Retinal pigment epithelial cell (primary cell): ENCODE results near the gene NINL.

Source experiments
- DNase-seq: peaks from one replicate; pipeline ENCODE4 v3.0.0-alpha.2; 2010; ENCODE audit warnings: low read depth
- H3K4me3 ChIP-seq: 2 replicates; pipeline ENCODE4 v1.5.1; 2011; ENCODE audit warnings: mild to moderate bottlenecking, low read length, control low read depth, moderate library complexity
- TF ChIP-seq, protein P1 (sequence below): conservative IDR thresholded peaks from 2 replicates; pipeline ENCODE4 v1.5.1; 2011; ENCODE audit warnings: low read depth, low read length, control low read depth, inconsistent platforms

Gene NINL

DNA sequence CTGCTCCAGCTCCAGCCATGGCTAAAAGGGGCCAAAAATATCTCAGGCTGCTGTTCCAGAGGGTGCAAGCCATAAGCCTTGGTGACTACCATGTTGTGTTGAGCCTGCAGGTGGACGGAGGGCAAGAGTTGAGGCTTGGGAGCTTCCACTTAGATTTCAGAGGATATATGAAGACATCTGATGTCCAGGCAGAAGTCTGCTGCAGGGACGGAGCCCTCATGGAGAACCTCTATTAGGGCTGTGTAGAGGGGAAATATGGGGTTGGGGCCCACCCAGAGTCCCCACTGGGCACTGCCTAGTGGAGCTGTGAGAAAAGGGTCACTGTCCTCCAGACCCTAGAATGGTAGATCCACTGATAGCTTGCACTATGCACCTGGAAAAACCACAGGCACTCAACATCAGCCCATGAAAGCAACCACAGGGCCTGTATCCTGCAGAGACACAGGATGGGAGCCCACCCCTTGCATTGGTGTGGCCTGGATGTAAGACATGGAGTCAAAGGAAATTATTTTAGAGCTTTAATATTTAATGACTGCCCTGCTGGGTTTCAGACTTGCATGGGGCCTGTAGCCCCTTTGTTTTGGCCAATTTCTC, 70.5 kb downstream of the NINL start:
- DNase-seq = no peak
- TF ChIP-seq, protein P1, sequence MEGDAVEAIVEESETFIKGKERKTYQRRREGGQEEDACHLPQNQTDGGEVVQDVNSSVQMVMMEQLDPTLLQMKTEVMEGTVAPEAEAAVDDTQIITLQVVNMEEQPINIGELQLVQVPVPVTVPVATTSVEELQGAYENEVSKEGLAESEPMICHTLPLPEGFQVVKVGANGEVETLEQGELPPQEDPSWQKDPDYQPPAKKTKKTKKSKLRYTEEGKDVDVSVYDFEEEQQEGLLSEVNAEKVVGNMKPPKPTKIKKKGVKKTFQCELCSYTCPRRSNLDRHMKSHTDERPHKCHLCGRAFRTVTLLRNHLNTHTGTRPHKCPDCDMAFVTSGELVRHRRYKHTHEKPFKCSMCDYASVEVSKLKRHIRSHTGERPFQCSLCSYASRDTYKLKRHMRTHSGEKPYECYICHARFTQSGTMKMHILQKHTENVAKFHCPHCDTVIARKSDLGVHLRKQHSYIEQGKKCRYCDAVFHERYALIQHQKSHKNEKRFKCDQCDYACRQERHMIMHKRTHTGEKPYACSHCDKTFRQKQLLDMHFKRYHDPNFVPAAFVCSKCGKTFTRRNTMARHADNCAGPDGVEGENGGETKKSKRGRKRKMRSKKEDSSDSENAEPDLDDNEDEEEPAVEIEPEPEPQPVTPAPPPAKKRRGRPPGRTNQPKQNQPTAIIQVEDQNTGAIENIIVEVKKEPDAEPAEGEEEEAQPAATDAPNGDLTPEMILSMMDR = no peak
- H3K4me3 ChIP-seq = no peak overlapping the region

DNA sequence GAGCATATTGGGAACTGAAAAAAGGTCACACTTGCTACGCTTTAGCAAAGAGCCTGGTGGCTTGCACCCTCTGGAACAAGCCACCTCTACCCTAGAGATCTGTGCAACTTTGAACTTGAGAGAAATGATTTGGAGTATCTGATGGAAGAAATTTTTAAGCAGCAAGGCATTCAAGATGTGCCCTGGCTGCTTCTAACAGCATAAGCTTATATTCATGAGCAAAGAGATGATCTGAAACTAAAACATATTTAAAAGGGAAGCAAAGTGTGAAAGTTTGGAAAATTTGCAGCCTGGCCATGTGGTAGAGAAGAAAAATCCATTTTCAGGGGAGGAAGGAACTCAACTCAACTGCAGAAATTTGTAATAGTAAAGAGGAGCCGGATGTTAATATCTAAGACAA, 71.1 kb downstream of the NINL start:
- DNase-seq = no peak
- TF ChIP-seq, protein P1 = no peak
- H3K4me3 ChIP-seq = no peak overlapping the region

DNA sequence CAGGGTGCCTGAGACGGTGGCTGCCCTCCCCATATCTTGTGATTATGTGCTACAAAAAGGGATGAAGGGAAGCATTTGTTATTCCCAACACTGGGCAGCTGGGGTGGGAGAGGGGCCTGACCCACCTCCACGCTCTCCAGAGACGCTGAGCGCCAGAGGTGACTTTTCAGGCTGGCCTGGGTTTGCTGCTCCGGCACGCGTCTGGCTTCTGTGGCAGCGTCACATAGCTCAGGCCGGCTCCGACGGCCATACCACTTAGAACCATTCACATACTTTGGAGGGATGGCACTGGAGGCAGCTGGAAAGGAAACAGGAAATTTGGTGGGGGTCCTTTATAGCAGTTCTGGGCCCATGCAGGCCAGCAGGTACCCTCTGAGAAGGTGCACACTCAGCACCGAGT, 72.6 kb downstream of the NINL start:
- TF ChIP-seq, protein P1 = no peak
- H3K4me3 ChIP-seq = no peak overlapping the region
- DNase-seq = no peak

DNA sequence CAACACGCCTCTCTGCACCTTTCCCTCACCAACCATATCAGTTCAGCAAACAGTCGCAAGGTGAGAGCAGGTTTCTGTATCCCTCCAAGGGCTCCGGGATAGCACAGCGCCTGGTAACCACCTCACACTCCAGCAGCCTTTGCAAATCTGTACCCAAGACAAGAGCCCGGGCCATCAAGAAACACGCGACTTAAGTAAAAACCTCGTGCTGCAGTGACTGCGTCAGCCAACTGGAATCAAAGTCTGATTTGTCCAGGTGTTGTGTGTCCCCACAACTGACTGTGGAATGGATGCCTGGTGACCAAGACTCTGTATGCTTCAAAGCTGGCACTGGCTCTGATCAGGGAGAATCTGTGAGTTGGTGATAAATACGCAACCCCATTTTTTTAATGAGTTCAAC, 74.1 kb downstream of the NINL start:
- TF ChIP-seq, protein P1 = no peak
- DNase-seq = no peak
- no peak overlapping the region for H3K4me3 ChIP-seq

DNA sequence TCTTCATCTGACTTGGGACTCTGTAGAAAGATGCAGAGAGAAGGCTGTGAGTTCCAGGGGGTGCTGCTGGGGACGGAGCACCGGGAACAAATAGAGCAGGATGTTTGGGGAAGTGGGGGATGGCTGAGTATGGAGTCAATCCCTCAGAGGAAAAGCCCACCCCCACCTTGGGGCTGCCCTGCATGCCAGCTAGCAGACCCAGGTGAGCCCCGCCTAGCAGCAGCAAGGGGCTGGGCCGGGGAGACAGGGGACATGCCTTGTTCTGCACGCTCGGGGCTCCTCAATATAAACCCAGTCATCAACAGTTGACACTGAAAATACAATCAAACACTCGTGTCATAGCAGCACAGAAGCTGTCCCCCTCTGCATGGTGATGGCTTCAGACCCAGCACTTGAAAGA, 74.6 kb downstream of the NINL start:
- TF ChIP-seq, protein P1 = no peak
- no peak overlapping the region for H3K4me3 ChIP-seq
- DNase-seq = no peak

DNA sequence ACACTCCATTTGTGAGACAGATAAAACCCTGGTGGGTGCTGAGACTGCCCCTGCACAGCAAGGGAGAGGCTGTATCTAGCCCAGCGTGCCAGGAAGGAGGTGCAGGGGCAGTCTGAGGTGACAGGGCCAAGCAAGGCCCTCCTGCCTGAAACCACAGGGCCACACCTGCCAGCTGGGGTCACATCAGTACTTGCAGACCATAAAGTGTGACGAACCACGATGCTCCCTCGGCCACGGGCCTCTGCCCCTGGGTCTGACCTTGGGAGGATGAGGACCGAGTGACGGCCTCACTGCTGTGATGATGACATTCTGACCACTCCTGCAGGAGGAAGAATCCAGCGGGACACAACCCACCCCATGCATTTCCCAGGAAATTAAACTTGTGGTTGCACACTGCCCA, 75.1 kb downstream of the NINL start:
- no peak overlapping the region for H3K4me3 ChIP-seq
- DNase-seq = no peak
- TF ChIP-seq, protein P1 = no peak

DNA sequence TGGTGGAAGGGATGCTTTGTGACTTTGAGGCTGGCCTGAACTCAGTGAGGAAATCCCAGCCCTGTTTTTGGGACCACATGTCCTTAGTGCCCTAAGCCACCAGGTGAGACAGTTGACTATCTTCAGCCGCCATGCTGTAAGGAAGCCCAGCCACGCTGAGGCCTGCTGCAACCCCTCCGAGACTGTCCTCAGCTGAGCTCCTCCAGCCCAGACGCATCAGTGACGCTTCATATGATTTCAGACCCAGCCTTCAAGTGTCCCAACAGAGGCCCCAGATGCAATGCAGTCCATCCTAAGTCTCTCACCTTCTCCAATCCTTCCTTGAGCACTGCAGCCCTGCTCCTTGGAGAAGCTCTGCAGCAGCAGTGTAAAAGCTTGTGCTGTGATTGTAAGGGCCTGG, 76.2 kb downstream of the NINL start:
- H3K4me3 ChIP-seq = no peak overlapping the region
- TF ChIP-seq, protein P1 = no peak
- DNase-seq = no peak
